ENCODE results near the gene MBD3L3. TPM values are rescaled to one million over a fixed set of nuclear protein-coding genes. Genes with fewer than 3 reads are reported as not detected.

Gene MBD3L3
- total RNA-seq, 6 donors from 2014 or later, result not detected

DNA sequence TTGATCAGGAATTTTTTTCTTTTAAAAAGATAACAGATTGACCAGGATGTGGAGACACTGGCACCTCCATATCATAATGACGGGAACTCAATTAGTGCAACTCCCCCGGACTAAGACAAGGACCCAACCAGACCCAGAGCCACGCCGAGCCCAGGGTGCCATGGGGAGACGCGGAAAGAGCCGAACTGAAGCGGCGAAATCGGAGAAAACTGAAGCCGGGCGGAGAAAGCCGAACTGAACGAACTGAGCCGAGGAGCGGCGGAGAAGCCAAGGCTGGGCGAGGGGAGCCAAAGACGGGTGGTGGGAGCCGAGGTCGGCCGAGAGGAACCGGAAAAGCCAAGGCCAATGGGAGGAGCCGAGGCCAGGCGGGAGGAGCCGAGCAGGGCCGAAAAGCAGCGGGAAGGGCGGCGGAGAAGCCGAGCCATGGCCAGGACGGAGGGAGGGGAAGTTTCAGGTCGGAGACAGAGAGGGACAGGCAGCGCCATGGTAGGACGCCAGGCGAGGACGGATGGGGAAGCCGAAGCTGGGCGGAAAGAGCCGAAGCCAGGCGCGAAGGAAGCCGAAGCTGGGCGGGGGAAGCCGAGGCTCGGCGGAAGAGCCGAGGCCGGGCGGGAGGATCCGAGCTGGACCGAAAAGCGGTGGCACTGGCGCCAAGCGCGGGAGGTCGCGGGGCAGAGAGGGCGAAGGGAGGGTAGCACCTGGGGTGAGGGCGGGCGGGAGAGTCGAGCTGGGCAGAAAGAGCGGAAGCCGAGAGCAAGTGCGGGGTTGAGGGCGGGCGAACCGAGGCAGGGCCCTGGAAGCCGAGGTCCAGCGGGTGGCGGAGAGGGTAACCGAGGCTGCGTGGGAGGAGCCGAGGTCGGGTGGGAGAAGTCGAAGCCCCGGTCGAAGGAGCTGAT lies 40.5 kb upstream of the MBD3L3 start:
- peak overlapping the region; percentile 2 to 70 (median 57) for H3K4me3 ChIP-seq
- H3K36me3 ChIP-seq, result no peaks in the 10 kb centered on the region
- peaks cover 4 to 27% (median 9%) of the 10 kb centered on the region in 4 donors for H3K4me1 ChIP-seq
- ATAC-seq (ENCODE audit: low FRiP score in 2 of 2), result peak; percentile 95 to 96
- TF ChIP-seq POLR2A (IDR thresholded peaks at IDR 0.05), result peak in 1 of 4 donors; percentile 76
- TF ChIP-seq EP300 (IDR thresholded peaks at IDR 0.05), result no peak
- peak in 1 of 2 donors; percentile 49 for TF ChIP-seq POLR2AphosphoS5 (IDR thresholded peaks at IDR 0.05)
- H3K9me3 ChIP-seq, result peaks cover 5 to 24% (median 12%) of the 10 kb centered on the region in 4 donors
- 0 to 2% methylated on average over 61 to 74 of the region's 78 CpGs for WGBS, 2 donors
- peak; percentile 86 to 95 for DNase-seq
- H3K27ac ChIP-seq, result peak overlapping the region; percentile 89 to 95 (median 90)
- H3K27me3 ChIP-seq, result no peaks in the 10 kb centered on the region

DNA sequence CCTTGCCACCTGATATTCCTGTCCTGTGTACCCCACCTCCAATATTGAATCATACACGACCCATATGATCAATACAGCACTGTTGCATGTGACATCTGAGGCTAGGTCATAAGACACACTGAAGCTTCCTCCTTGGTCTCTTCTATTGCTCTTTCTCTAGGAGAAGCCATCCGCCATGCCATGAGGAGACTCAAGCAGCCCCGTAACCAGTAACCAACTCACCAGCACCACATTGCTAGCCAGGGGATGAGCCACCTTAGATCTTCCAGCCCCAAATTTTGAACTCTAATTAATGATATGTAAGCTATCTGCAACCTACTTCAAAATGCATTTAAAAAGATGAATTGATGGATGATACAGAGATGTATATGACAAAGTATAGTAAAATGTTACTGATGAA lies 39.6 kb upstream of the MBD3L3 start:
- no peak for DNase-seq
- no peak for ATAC-seq (ENCODE audit: low FRiP score in 2 of 2)
- WGBS, 2 donors, result 97 to 98% methylated on average over 3 of the region's 3 CpGs
- TF ChIP-seq, protein P1, sequence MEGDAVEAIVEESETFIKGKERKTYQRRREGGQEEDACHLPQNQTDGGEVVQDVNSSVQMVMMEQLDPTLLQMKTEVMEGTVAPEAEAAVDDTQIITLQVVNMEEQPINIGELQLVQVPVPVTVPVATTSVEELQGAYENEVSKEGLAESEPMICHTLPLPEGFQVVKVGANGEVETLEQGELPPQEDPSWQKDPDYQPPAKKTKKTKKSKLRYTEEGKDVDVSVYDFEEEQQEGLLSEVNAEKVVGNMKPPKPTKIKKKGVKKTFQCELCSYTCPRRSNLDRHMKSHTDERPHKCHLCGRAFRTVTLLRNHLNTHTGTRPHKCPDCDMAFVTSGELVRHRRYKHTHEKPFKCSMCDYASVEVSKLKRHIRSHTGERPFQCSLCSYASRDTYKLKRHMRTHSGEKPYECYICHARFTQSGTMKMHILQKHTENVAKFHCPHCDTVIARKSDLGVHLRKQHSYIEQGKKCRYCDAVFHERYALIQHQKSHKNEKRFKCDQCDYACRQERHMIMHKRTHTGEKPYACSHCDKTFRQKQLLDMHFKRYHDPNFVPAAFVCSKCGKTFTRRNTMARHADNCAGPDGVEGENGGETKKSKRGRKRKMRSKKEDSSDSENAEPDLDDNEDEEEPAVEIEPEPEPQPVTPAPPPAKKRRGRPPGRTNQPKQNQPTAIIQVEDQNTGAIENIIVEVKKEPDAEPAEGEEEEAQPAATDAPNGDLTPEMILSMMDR (IDR thresholded peaks at IDR 0.05), result no peak
- TF ChIP-seq EP300 (IDR thresholded peaks at IDR 0.05) (no peak), POLR2AphosphoS5 (IDR thresholded peaks at IDR 0.05) (no peak), POLR2A (IDR thresholded peaks at IDR 0.05) (no peak)
- H3K4me1 ChIP-seq, result peaks cover 4 to 27% (median 9%) of the 10 kb centered on the region in 4 donors
- no peaks in the 10 kb centered on the region for H3K27me3 ChIP-seq
- H3K36me3 ChIP-seq, result no peaks in the 10 kb centered on the region
- H3K27ac ChIP-seq, result peak overlapping the region in 1 of 4 donors; percentile 90
- peak overlapping the region in 2 of 4 donors; percentile 54 to 60 for H3K4me3 ChIP-seq
- peaks cover 5 to 32% (median 20%) of the 10 kb centered on the region in 4 donors for H3K9me3 ChIP-seq

DNA sequence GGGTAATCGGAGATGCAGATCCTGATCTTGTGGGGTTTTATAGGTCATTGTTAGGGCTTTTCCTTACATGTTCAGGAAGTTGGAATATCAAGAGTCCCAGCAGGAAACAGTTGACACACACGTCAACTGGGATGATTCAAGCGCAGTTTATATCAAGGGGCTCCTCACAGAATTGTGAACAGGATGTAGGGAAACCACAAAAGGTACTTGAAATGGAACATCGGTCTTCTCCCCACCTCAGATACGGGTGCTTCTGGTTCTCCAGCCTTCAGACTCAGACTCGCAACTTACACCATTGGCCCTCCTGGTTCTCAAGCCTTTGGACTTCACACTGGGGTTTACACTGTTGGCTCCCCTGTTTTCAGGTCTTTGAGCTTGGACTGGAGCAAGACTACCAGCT lies 30.5 kb upstream of the MBD3L3 start:
- Histone ChIP-seq H3K27ac (no peak overlapping the region), H3K4me3 (no peak overlapping the region), H3K4me1 (no peaks in the 10 kb centered on the region), H3K36me3 (peaks cover 3 to 9% (median 7%) of the 10 kb centered on the region in 4 donors), H3K27me3 (no peaks in the 10 kb centered on the region), H3K9me3 (peaks cover 42 to 93% (median 80%) of the 10 kb centered on the region in 4 donors)
- ATAC-seq (ENCODE audit: low FRiP score in 2 of 2) (no peak), DNase-seq (no peak)
- TF ChIP-seq, protein P1 (IDR thresholded peaks at IDR 0.05), result no peak
- TF ChIP-seq EP300 (IDR thresholded peaks at IDR 0.05) (no peak), POLR2A (IDR thresholded peaks at IDR 0.05) (no peak), POLR2AphosphoS5 (IDR thresholded peaks at IDR 0.05) (no peak)
- 90% methylated on average over 5 to 6 of the region's 6 CpGs for WGBS, 2 donors

DNA sequence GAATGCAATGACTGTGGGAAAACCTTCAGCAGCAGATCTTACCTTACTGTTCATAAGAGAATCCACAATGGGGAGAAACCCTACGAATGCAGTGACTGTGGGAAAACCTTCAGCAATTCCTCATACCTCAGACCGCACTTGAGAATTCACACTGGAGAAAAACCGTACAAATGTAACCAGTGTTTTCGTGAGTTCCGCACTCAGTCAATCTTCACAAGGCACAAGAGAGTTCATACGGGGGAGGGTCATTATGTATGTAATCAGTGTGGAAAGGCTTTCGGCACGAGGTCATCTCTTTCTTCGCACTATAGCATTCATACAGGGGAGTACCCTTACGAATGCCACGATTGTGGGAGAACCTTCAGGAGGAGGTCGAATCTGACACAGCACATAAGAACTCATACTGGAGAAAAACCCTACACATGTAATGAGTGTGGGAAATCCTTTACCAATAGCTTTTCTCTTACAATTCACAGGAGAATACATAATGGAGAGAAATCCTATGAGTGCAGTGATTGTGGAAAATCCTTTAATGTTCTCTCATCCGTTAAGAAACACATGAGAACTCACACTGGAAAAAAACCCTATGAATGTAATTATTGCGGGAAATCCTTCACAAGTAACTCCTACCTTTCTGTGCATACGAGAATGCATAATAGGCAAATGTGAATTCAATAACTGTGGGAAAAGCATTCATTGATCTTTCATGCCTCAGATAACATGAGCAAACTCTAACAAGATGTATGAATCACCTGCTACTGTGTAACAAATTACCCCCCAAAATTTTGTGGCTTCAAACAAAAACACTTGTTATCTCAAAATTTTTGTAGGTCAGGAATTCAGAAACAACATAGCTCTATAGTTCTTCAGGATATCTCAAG lies 24.8 kb upstream of the MBD3L3 start:
- Histone ChIP-seq H3K27ac (no peak overlapping the region), H3K4me1 (no peaks in the 10 kb centered on the region), H3K9me3 (peaks cover 89 to 100% (median 99%) of the 10 kb centered on the region in 4 donors), H3K36me3 (peaks cover 57 to 66% (median 63%) of the 10 kb centered on the region in 4 donors), H3K4me3 (no peak overlapping the region), H3K27me3 (no peaks in the 10 kb centered on the region)
- WGBS, 2 donors, result 98% methylated on average over 15 of the region's 15 CpGs
- DNase-seq (no peak), ATAC-seq (ENCODE audit: low FRiP score in 2 of 2) (no peak)
- TF ChIP-seq POLR2AphosphoS5 (IDR thresholded peaks at IDR 0.05), result no peak
- TF ChIP-seq, protein P1 (IDR thresholded peaks at IDR 0.05), result no peak
- no peak for TF ChIP-seq EP300 (IDR thresholded peaks at IDR 0.05)
- no peak for TF ChIP-seq POLR2A (IDR thresholded peaks at IDR 0.05)

DNA sequence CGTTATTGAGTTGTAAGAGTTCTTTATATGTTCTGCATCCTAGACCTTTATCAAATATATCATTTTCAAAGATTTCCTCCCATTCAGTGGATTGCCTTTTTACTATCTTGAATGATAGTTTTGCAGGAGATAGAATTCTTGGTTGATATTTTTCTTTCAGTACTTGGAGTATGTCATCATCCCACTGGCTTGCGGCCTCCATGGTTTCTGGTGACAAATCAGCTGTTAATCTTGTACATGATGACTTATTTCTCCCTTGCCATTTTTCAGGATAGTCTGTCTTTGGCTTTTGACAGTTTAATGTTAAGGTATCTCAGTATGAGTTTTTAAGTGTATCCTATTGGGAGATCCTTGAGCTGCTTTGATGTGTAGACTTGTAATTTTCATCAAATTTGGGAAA lies 19.5 kb upstream of the MBD3L3 start:
- no peaks in the 10 kb centered on the region for H3K4me1 ChIP-seq
- peaks cover 91 to 100% (median 98%) of the 10 kb centered on the region in 4 donors for H3K36me3 ChIP-seq
- H3K9me3 ChIP-seq, result peaks cover 57 to 82% (median 77%) of the 10 kb centered on the region in 4 donors
- TF ChIP-seq POLR2A (IDR thresholded peaks at IDR 0.05), result no peak
- DNase-seq (no peak), ATAC-seq (ENCODE audit: low FRiP score in 2 of 2) (no peak)
- no peak overlapping the region for H3K4me3 ChIP-seq
- H3K27ac ChIP-seq, result no peak overlapping the region
- H3K27me3 ChIP-seq, result no peaks in the 10 kb centered on the region
- WGBS, 2 donors, result 98 to 100% methylated on average over 2 of the region's 2 CpGs

Measured in upper lobe of left lung (tissue), 6 donors.